HG03039 (cell line): ENCODE results near the gene IQSEC3.
"Not testable (repeated sequence)": the region's sequence is repeated elsewhere in the genome, so short reads cannot be mapped to it uniquely, and the experiment has no call there.

Experiments used
- ATAC-seq: cut with Tn5 transposase; IDR thresholded peaks from one replicate; pipeline ENCODE4 v1.9.1; 2021; ENCODE audit warnings: mild to moderate bottlenecking, moderate library complexity; ENCODE audit not compliant: unreplicated experiment

The IQSEC3 gene

GRCh38 chr12:77769-78383 is 11.3 kb downstream of the IQSEC3 start:
- ATAC-seq = not testable (repeated sequence)

GRCh38 chr12:78981-79380 is 12.4 kb downstream of the IQSEC3 start:
- ATAC-seq = no peak

GRCh38 chr12:80681-81190 is 14.2 kb downstream of the IQSEC3 start:
- no peak for ATAC-seq

GRCh38 chr12:82740-83139 is 16.2 kb downstream of the IQSEC3 start:
- no peak for ATAC-seq

- ATAC-seq = no peak
Observed at GRCh38 chr12:84056-84455, 17.5 kb downstream of the IQSEC3 start.

- ATAC-seq = no peak
Observed at GRCh38 chr12:85191-85666, 18.7 kb downstream of the IQSEC3 start.

GRCh38 chr12:87315-87714 is 20.7 kb downstream of the IQSEC3 start:
- no peak for ATAC-seq

- no peak for ATAC-seq
Observed at GRCh38 chr12:87856-88255, 21.3 kb downstream of the IQSEC3 start.

GRCh38 chr12:89653-90052 is 23.1 kb downstream of the IQSEC3 start:
- ATAC-seq = no peak

GRCh38 chr12:91213-91612 is 24.6 kb downstream of the IQSEC3 start:
- ATAC-seq = no peak

- no peak for ATAC-seq
Observed at GRCh38 chr12:93266-94005, 26.9 kb downstream of the IQSEC3 start.

- no peak for ATAC-seq
Observed at GRCh38 chr12:96543-96942, 30.0 kb downstream of the IQSEC3 start.

GRCh38 chr12:98924-99352 is 32.4 kb downstream of the IQSEC3 start:
- no peak for ATAC-seq

- no peak for ATAC-seq
Observed at GRCh38 chr12:99605-100004, 33.0 kb downstream of the IQSEC3 start.

- no peak for ATAC-seq
Observed at GRCh38 chr12:101969-102878, 35.7 kb downstream of the IQSEC3 start.

GRCh38 chr12:102879-103168 is 36.3 kb downstream of the IQSEC3 start:
- no peak for ATAC-seq

- ATAC-seq = no peak
Observed at GRCh38 chr12:103169-103981, 36.8 kb downstream of the IQSEC3 start.

- ATAC-seq = no peak
Observed at GRCh38 chr12:104551-105081, 38.0 kb downstream of the IQSEC3 start.

- ATAC-seq = no peak
Observed at GRCh38 chr12:105696-106095, 39.1 kb downstream of the IQSEC3 start.

GRCh38 chr12:106118-106591 is 39.6 kb downstream of the IQSEC3 start:
- ATAC-seq = peak; percentile 82
